ENCODE results near the gene GAMT. TPM values are rescaled to one million over a fixed set of nuclear protein-coding genes. Genes with fewer than 3 reads are reported as not detected.

The GAMT gene
- total RNA-seq, 6 experiments from 2014 or later, result 151 to 380 (median 221) TPM

GRCh38 chr19:1446713-1447481, 45.6 kb upstream of the GAMT start:
- peaks cover 13 to 25% of the 10 kb centered on the region in 2 donors for H3K27me3 ChIP-seq
- WGBS (ENCODE audit: insufficient coverage, low coverage, low lambda C conversion rate, missing lambda C conversion rate), result 4% methylated on average over 8 of the region's 63 CpGs
- H3K4me1 ChIP-seq, result peaks cover 0 to 18% (median 0%) of the 10 kb centered on the region in 4 donors
- H3K4me3 ChIP-seq, result no peak overlapping the region
- DNase-seq (peak in 1 of 3 donors; percentile 49), ATAC-seq (no peak)
- no peak for TF ChIP-seq CTCF (IDR thresholded peaks at IDR 0.05)
- TF ChIP-seq POLR2A (IDR thresholded peaks at IDR 0.05), result no peak
- H3K36me3 ChIP-seq, result peaks cover 0 to 5% (median 1%) of the 10 kb centered on the region in 4 donors
- H3K9me3 ChIP-seq, result no peaks in the 10 kb centered on the region
- no peak overlapping the region for H3K27ac ChIP-seq
- intact Hi-C loops (cut with DNase I), result loop anchor here in 1 of 2 donors (10.0 kb wide), 1 partner anchor 68 kb away; the partner anchor contains the start of gene ADAMTSL5

GRCh38 chr19:1445932-1446712, 44.8 kb upstream of the GAMT start:
- Histone ChIP-seq H3K36me3 (peaks cover 0 to 13% (median 5%) of the 10 kb centered on the region in 4 donors), H3K27ac (no peak overlapping the region), H3K4me1 (peaks cover 0 to 18% (median 0%) of the 10 kb centered on the region in 4 donors), H3K4me3 (no peak overlapping the region), H3K9me3 (no peaks in the 10 kb centered on the region), H3K27me3 (peaks cover 13 to 21% of the 10 kb centered on the region in 2 donors)
- DNase-seq, result peak in 1 of 3 donors; percentile 58
- intact Hi-C loops (cut with DNase I), result loop anchor here in 1 of 2 donors (10.0 kb wide), 1 partner anchor 69 kb away; the partner anchor contains the start of gene ADAMTSL5
- TF ChIP-seq POLR2A (IDR thresholded peaks at IDR 0.05), result no peak
- TF ChIP-seq CTCF (IDR thresholded peaks at IDR 0.05), result no peak
- WGBS (ENCODE audit: insufficient coverage, low coverage, low lambda C conversion rate, missing lambda C conversion rate), result 0% methylated on average over 8 of the region's 99 CpGs
- no peak for ATAC-seq

GRCh38 chr19:1445185-1445931, 44.0 kb upstream of the GAMT start:
- DNase-seq, result peak; percentile 70 to 78 (median 77)
- Histone ChIP-seq H3K4me1 (peaks cover 0 to 18% (median 0%) of the 10 kb centered on the region in 4 donors), H3K36me3 (peaks cover 0 to 21% (median 11%) of the 10 kb centered on the region in 4 donors), H3K27me3 (peaks cover 12 to 20% of the 10 kb centered on the region in 2 donors), H3K4me3 (peak overlapping the region in 1 of 3 donors; percentile 37), H3K27ac (no peak overlapping the region), H3K9me3 (no peaks in the 10 kb centered on the region)
- TF ChIP-seq CTCF (IDR thresholded peaks at IDR 0.05), result peak; percentile 89 to 97 (median 95)
- no peak for TF ChIP-seq POLR2A (IDR thresholded peaks at IDR 0.05)
- intact Hi-C loops (cut with DNase I), result loop anchor here in 1 of 2 donors (10.0 kb wide), 1 partner anchor 69 kb away; the partner anchor contains the start of gene ADAMTSL5
- WGBS (ENCODE audit: insufficient coverage, low coverage, low lambda C conversion rate, missing lambda C conversion rate), result 0% methylated on average over 11 of the region's 70 CpGs
- ATAC-seq, result peak; percentile 88 to 98 (median 91)
